ENCODE results near the gene ITGAD. TPM values are rescaled to one million over a fixed set of nuclear protein-coding genes. Genes with fewer than 3 reads are reported as not detected.

ITGAD gene
- total and polyA plus RNA-seq, 2 experiments from 2014 or later = not detected

GRCh38 chr16:31439519-31439918, 46.4 kb downstream of the ITGAD start (continued):
- TF ChIP-seq ZNF462 (CRISPR knock-in tag; IDR thresholded peaks at IDR 0.05) = no peak
- TF ChIP-seq POLR2AphosphoS5 (IDR thresholded peaks at IDR 0.05; ENCODE audit: low read depth) = no peak
- no peak for TF ChIP-seq CTCF (conservative IDR thresholded peaks at IDR 0.05; ENCODE audit: low read depth in 2 of 2)
- no peak for TF ChIP-seq ZNF114 (CRISPR knock-in tag; IDR thresholded peaks at IDR 0.05)
- no peak for TF ChIP-seq EZH2phosphoT487 (IDR thresholded peaks at IDR 0.05; ENCODE audit: unreplicated experiment)
- no peak for TF ChIP-seq JUNB (IDR thresholded peaks at IDR 0.05; ENCODE audit: unreplicated experiment)
- TF ChIP-seq CREB1 (CRISPR knock-in tag; IDR thresholded peaks at IDR 0.05; ENCODE audit: low read depth) = no peak

- Mint-ChIP-seq H3K4me1 (peaks cover 4% of the 10 kb centered on the region), H3K27me3 (ENCODE audit: insufficient read depth, low read depth, poor library complexity) (peaks cover 2% of the 10 kb centered on the region), H3K9me3 (no peaks in the 10 kb centered on the region; the same call in 2 of the 3 replicates), H3K4me3 (no peak overlapping the region), H3K27ac (no peak overlapping the region), H3K36me3 (ENCODE audit: low read depth) (no peaks in the 10 kb centered on the region)
- no peak for DNase-seq (ENCODE audit: low spot score)
- H3F3A ChIP-seq (replicated peaks; ENCODE audit: low read depth) = no peaks in the 10 kb centered on the region
- H3K27ac ChIP-seq (ENCODE audit: low read depth) = no peak overlapping the region
- no peak for ATAC-seq
- H3K27me3 ChIP-seq (ENCODE audit: insufficient read depth) = peaks cover 6% of the 10 kb centered on the region; the same call in 1 of the 2 replicates
- H2AFZ ChIP-seq = no peak overlapping the region
- H3K4me2 ChIP-seq = no peak overlapping the region
- no peaks in the 10 kb centered on the region for H3K36me3 ChIP-seq (ENCODE audit: insufficient read depth)
- H3K9me2 ChIP-seq (ENCODE audit: insufficient read depth) = no peaks in the 10 kb centered on the region
- H4K20me1 ChIP-seq (replicated peaks; ENCODE audit: insufficient read depth) = no peaks in the 10 kb centered on the region
- no peaks in the 10 kb centered on the region for H3K4me1 ChIP-seq (ENCODE audit: insufficient read depth)
- H3K4me3 ChIP-seq = no peak overlapping the region
- H3K79me2 ChIP-seq (replicated peaks; ENCODE audit: insufficient read depth) = no peaks in the 10 kb centered on the region
- no peak for TF ChIP-seq ZNF114 (CRISPR knock-in tag; IDR thresholded peaks at IDR 0.05)
- TF ChIP-seq EZH2 (IDR thresholded peaks at IDR 0.05; ENCODE audit: low read depth, unreplicated experiment) = no peak
- TF ChIP-seq POLR2AphosphoS5 (IDR thresholded peaks at IDR 0.05; ENCODE audit: low read depth) = no peak
- TF ChIP-seq JUNB (IDR thresholded peaks at IDR 0.05; ENCODE audit: unreplicated experiment) = no peak
- TF ChIP-seq ZNF331 (CRISPR knock-in tag; IDR thresholded peaks at IDR 0.05; ENCODE audit: low read depth) = no peak
- TF ChIP-seq CTCF (conservative IDR thresholded peaks at IDR 0.05; ENCODE audit: low read depth in 2 of 2) = no peak
- no peak for TF ChIP-seq ETS1 (IDR thresholded peaks at IDR 0.05)
Observed at GRCh38 chr16:31440516-31441184, 47.5 kb downstream of the ITGAD start.

Measured in GM23338 (cell line).